GM06990 (cell line): ENCODE measurements around the gene BSCL2.
"Not testable (repeated sequence)": the region's sequence is repeated elsewhere in the genome, so short reads cannot be mapped to it uniquely, and the experiment has no call there.

Source experiments
- DNase-seq: peaks from one replicate; pipeline ENCODE4 v3.0.0-alpha.2; 2011; ENCODE audit not compliant: insufficient read length; ENCODE audit errors: extremely low read depth
- H3K27me3 ChIP-seq: replicated peaks from 2 replicates; pipeline ENCODE4 v1.6.0; 2011; ENCODE audit warnings: low read length; ENCODE audit not compliant: control insufficient read depth, insufficient read depth
- H3K36me3 ChIP-seq: 2 replicates; pipeline ENCODE4 v1.5.1; 2011; ENCODE audit warnings: low read length; ENCODE audit not compliant: control insufficient read depth, insufficient read depth
- H3K4me3 ChIP-seq: replicated peaks from 2 replicates; pipeline ENCODE4 v1.5.1; 2011; ENCODE audit warnings: low read depth, mild to moderate bottlenecking, control low read depth, low read length
- CTCF ChIP-seq: IDR thresholded peaks from 2 replicates; pipeline ENCODE4 v1.5.1; 2011; ENCODE audit warnings: low read length, control low read depth, mild to moderate bottlenecking, inconsistent platforms; ENCODE audit not compliant: insufficient read depth, poor library complexity, severe bottlenecking

The BSCL2 gene

GRCh38 chr11:62707277-62707861, at the start of gene BSCL2, which contains the start of gene GNG3:
Gene BSCL2, minus strand, starts transcription at chr11:62707424. Its CDS starts 229 bp downstream, at chr11:62707195.
Gene GNG3, plus strand, starts transcription at chr11:62707676. Its CDS starts 620 bp downstream, at chr11:62708296.
- no peak for TF ChIP-seq CTCF
- H3K4me3 ChIP-seq, result peak within 1 kb of the TSS; percentile 82
- peaks cover 4% of the 10 kb centered on the region for H3K36me3 ChIP-seq
- no peaks in the 10 kb centered on the region for H3K27me3 ChIP-seq
- DNase-seq, result no peak

DNA sequence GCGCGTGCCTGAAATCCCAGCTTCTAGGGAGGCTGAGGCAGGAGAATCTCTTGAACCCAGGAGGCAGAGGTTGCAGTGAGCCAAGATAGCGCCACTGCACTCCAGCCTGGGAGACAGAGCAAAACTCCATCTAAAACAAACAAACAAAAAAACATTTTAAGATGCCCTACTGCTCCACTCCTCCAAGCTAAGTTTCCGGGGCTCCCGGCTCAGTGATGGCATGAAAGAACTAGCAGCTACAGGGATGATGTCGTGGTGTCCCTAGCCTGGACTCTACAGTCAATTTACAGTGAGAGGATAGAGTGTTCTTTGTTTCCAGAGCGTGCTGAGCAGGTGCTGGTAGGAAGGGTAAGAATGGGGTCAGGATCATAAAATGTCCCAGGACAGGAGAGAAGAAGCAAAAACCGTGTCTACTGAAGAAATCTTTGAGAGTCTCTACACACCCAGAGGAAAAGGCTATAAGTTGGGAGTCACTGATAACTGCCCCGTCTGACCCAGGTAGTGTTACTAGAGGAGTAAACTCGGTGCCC, 47.9 kb upstream of the BSCL2 start:
- Histone ChIP-seq H3K36me3 (peaks cover 3% of the 10 kb centered on the region; the same call in 1 of the 2 replicates), H3K27me3 (no peaks in the 10 kb centered on the region), H3K4me3 (no peak overlapping the region)
- DNase-seq, result no peak
- TF ChIP-seq CTCF, result no peak

- peak within 1 kb of the TSS; percentile 64 for H3K4me3 ChIP-seq
- TF ChIP-seq CTCF, result no peak
- H3K36me3 ChIP-seq, result peaks cover 5% of the 10 kb centered on the region; the same call in 1 of the 2 replicates
- DNase-seq, result peak; percentile 95
- H3K27me3 ChIP-seq, result no peaks in the 10 kb centered on the region
These were observed 46.7 kb upstream of the BSCL2 start, which contains the start of gene ZBTB3 for GRCh38 chr11:62753736-62754603. Gene ZBTB3, minus strand, starts transcription at chr11:62754160. Its CDS starts 496 bp downstream, at chr11:62753664.

- Histone ChIP-seq H3K27me3 (no peaks in the 10 kb centered on the region), H3K36me3 (peaks cover 5% of the 10 kb centered on the region; the same call in 1 of the 2 replicates), H3K4me3 (peak overlapping the region; percentile 64)
- no peak for DNase-seq
- no peak for TF ChIP-seq CTCF
These were observed 45.9 kb upstream of the BSCL2 start for GRCh38 chr11:62752994-62753735.

DNA sequence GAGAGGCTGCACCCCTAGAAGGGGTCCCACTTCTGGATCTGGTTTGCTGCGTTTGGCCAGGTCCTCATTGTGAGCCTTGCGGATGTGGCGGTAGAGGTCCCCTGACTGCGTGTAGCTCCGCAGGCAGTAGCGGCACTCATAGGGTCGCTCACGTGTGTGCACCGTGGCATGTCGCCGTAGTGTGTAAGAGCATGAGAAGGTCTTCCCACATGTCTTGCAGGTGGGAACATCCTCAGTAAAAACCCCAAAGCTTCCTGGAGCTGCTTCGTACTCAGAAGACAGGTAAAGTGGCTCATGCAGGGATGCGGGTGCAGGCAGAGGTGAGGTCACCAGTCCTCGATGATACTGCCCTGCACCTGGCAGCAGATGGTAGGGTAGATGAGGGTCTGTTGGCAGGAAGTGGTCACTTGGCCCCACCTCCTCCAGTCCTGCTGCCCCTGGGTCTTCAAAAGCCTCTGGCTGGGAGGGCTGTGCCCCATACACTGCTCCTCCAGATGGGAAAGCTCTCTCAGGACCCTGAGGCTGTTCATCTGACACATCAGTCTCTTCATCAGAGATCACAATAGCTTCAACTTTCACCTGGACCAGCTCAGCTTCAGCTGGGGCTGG, 45.1 kb upstream of the BSCL2 start:
- H3K27me3 ChIP-seq, result no peaks in the 10 kb centered on the region
- no peak for DNase-seq
- no peak for TF ChIP-seq CTCF
- peaks cover 5% of the 10 kb centered on the region; the same call in 1 of the 2 replicates for H3K36me3 ChIP-seq
- no peak overlapping the region for H3K4me3 ChIP-seq

- not testable (repeated sequence) for H3K27me3 ChIP-seq, H3K36me3 ChIP-seq, DNase-seq, H3K4me3 ChIP-seq
These were observed 42.7 kb upstream of the BSCL2 start for GRCh38 chr11:62749931-62750330.
